DOHH2 (cell line): ENCODE results near the gene RFPL2.

ENCODE experiments used
- H3F3A ChIP-seq: fragments of 200-600 bp; sonication (generic), shearing (Covaris generic); 2 replicates; pipeline ENCODE4 v1.6.0; 2016; ENCODE audit warnings: antibody characterized with exemption, mild to moderate bottlenecking; ENCODE audit not compliant: control insufficient read depth, insufficient read depth
- H3K27ac ChIP-seq: fragments of 200-600 bp; sonication (generic); 2 replicates; pipeline ENCODE4 v1.5.1; 2014; ENCODE audit warnings: low read depth, mild to moderate bottlenecking, low read length, moderate library complexity
- H3K27me3 ChIP-seq: fragments of 200-600 bp; sonication (generic); 2 replicates; pipeline ENCODE4 v1.6.1; 2014; ENCODE audit warnings: mild to moderate bottlenecking, low read length, mixed read lengths; ENCODE audit not compliant: control insufficient read depth
- H3K36me3 ChIP-seq: fragments of 200-600 bp; sonication (generic); 2 replicates; pipeline ENCODE4 v1.6.1; 2014; ENCODE audit warnings: mild to moderate bottlenecking, low read length, moderate library complexity, mixed read lengths; ENCODE audit not compliant: control insufficient read depth
- H3K4me1 ChIP-seq: fragments of 200-600 bp; sonication (generic); 2 replicates; pipeline ENCODE4 v1.6.1; 2014; ENCODE audit warnings: mild to moderate bottlenecking, low read length, mixed read lengths; ENCODE audit not compliant: control insufficient read depth
- H3K4me2 ChIP-seq: fragments of 200-600 bp; sonication (generic); 2 replicates; pipeline ENCODE4 v1.6.0; 2014; ENCODE audit warnings: mild to moderate bottlenecking, low read length, moderate library complexity
- H3K4me3 ChIP-seq: fragments of 200-600 bp; sonication (generic); 2 replicates; pipeline ENCODE4 v1.5.1; 2014; ENCODE audit warnings: mild to moderate bottlenecking, low read length, mixed read lengths
- H3K79me2 ChIP-seq: fragments of 200-600 bp; sonication (generic); 2 replicates; pipeline ENCODE4 v1.6.1; 2014; ENCODE audit warnings: mild to moderate bottlenecking, low read length, mixed read lengths; ENCODE audit not compliant: control insufficient read depth
- H3K9me2 ChIP-seq: fragments of 200-600 bp; sonication (generic); replicated peaks from 2 replicates; pipeline ENCODE4 v1.6.1; 2014; ENCODE audit warnings: mild to moderate bottlenecking, low read length, mixed read lengths; ENCODE audit not compliant: control insufficient read depth
- H3K9me3 ChIP-seq: fragments of 200-600 bp; sonication (generic); 2 replicates; pipeline ENCODE4 v1.6.1; 2014; ENCODE audit warnings: antibody characterized with exemption, low read length, mixed read lengths; ENCODE audit not compliant: control insufficient read depth, insufficient read depth
- H4K20me1 ChIP-seq: fragments of 200-600 bp; sonication (generic); 2 replicates; pipeline ENCODE4 v1.6.0; 2014; ENCODE audit warnings: low read depth, mild to moderate bottlenecking, antibody characterized with exemption, low read length, moderate library complexity; ENCODE audit not compliant: control insufficient read depth, insufficient read depth
- CTCF ChIP-seq: fragments of 200-600 bp; sonication (generic); IDR thresholded peaks from one replicate; pipeline ENCODE4 v1.5.1; 2014; ENCODE audit warnings: antibody characterized with exemption, mild to moderate bottlenecking, low read depth, low read length; ENCODE audit not compliant: poor library complexity, severe bottlenecking
- EZH2phosphoT487 ChIP-seq: fragments of 200-600 bp; sonication (generic); IDR thresholded peaks from 2 replicates; pipeline ENCODE4 v1.6.1; 2017; ENCODE audit warnings: borderline replicate concordance, mild to moderate bottlenecking, antibody characterized with exemption, low read length, moderate library complexity, mixed read lengths

Gene RFPL2

GRCh38 chr22:32232191-32232830 lies 27.4 kb upstream of the RFPL2 start:
- H3K27ac ChIP-seq: no peak overlapping the region
- no peaks in the 10 kb centered on the region for H3F3A ChIP-seq
- H4K20me1 ChIP-seq: no peaks in the 10 kb centered on the region
- TF ChIP-seq CTCF: no peak
- TF ChIP-seq EZH2phosphoT487: no peak
- no peaks in the 10 kb centered on the region for H3K79me2 ChIP-seq
- no peaks in the 10 kb centered on the region for H3K4me1 ChIP-seq
- no peak overlapping the region for H3K4me2 ChIP-seq
- no peaks in the 10 kb centered on the region for H3K9me2 ChIP-seq
- H3K9me3 ChIP-seq: no peaks in the 10 kb centered on the region
- H3K27me3 ChIP-seq: peaks cover 5% of the 10 kb centered on the region
- H3K36me3 ChIP-seq: no peaks in the 10 kb centered on the region
- no peak overlapping the region for H3K4me3 ChIP-seq

- no peaks in the 10 kb centered on the region for H3K4me1 ChIP-seq
Measured at GRCh38 chr22:32226326-32227104, 21.6 kb upstream of the RFPL2 start.

GRCh38 chr22:32222991-32223390 lies 18.1 kb upstream of the RFPL2 start:
- peaks cover 22% of the 10 kb centered on the region for H3K27me3 ChIP-seq
- no peak overlapping the region for H3K4me2 ChIP-seq
- no peaks in the 10 kb centered on the region for H3K4me1 ChIP-seq
- H3K27ac ChIP-seq: no peak overlapping the region
- H3F3A ChIP-seq: no peaks in the 10 kb centered on the region
- H3K36me3 ChIP-seq: no peaks in the 10 kb centered on the region
- no peaks in the 10 kb centered on the region for H3K9me3 ChIP-seq
- TF ChIP-seq CTCF: no peak
- no peak for TF ChIP-seq EZH2phosphoT487
- no peaks in the 10 kb centered on the region for H3K79me2 ChIP-seq
- no peak overlapping the region for H3K4me3 ChIP-seq
- H4K20me1 ChIP-seq: no peaks in the 10 kb centered on the region
- no peaks in the 10 kb centered on the region for H3K9me2 ChIP-seq

More at GRCh38 chr22:32226326-32227104, 21.6 kb upstream of the RFPL2 start:
- no peaks in the 10 kb centered on the region for H3K9me3 ChIP-seq
- no peak for TF ChIP-seq CTCF
- TF ChIP-seq EZH2phosphoT487: no peak
- no peaks in the 10 kb centered on the region for H3K9me2 ChIP-seq
- H3K79me2 ChIP-seq: no peaks in the 10 kb centered on the region
- no peaks in the 10 kb centered on the region for H4K20me1 ChIP-seq
- no peak overlapping the region for H3K4me2 ChIP-seq
- H3K4me3 ChIP-seq: no peak overlapping the region
- H3K36me3 ChIP-seq: no peaks in the 10 kb centered on the region
- H3K27ac ChIP-seq: no peak overlapping the region
- peaks cover 18% of the 10 kb centered on the region for H3K27me3 ChIP-seq
- H3F3A ChIP-seq: no peaks in the 10 kb centered on the region
